Measurements from ENCODE around the gene EML6.
"Not testable (repeated sequence)": the region's sequence is repeated elsewhere in the genome, so short reads cannot be mapped to it uniquely, and the experiment has no call there.

Gene EML6

GRCh38 chr2:54808661-54809060, 85.2 kb downstream of the EML6 start:
- no peak for DNase-seq

- no peak for DNase-seq
Measured at GRCh38 chr2:54809819-54810218, 86.4 kb downstream of the EML6 start.

GRCh38 chr2:54810246-54810645, 86.8 kb downstream of the EML6 start:
- DNase-seq = no peak

GRCh38 chr2:54813584-54813983, 90.1 kb downstream of the EML6 start:
- no peak for DNase-seq

GRCh38 chr2:54814389-54815147, 91.1 kb downstream of the EML6 start:
- DNase-seq = peak; percentile 5

- no peak for DNase-seq
Measured at GRCh38 chr2:54815148-54815539, 91.7 kb downstream of the EML6 start.

- DNase-seq = no peak
Measured at GRCh38 chr2:54818226-54818625, 94.8 kb downstream of the EML6 start.

GRCh38 chr2:54820558-54820957, 97.1 kb downstream of the EML6 start:
- no peak for DNase-seq

GRCh38 chr2:54824567-54824966, 101.1 kb downstream of the EML6 start:
- no peak for DNase-seq

- DNase-seq = no peak
Measured at GRCh38 chr2:54830546-54830945, 107.1 kb downstream of the EML6 start.

- DNase-seq = no peak
Measured at GRCh38 chr2:54831480-54831879, 108.0 kb downstream of the EML6 start.

- DNase-seq = no peak
Measured at GRCh38 chr2:54834721-54835120, 111.3 kb downstream of the EML6 start.

GRCh38 chr2:54836477-54836876, 113.0 kb downstream of the EML6 start:
- no peak for DNase-seq

- DNase-seq = peak; percentile 64
Measured at GRCh38 chr2:54838585-54839035, 115.1 kb downstream of the EML6 start.

GRCh38 chr2:54839461-54840255, 116.2 kb downstream of the EML6 start:
- no peak for DNase-seq

GRCh38 chr2:54840559-54841468, 117.4 kb downstream of the EML6 start:
- DNase-seq = no peak

GRCh38 chr2:54841500-54841899, 118.0 kb downstream of the EML6 start:
- not testable (repeated sequence) for DNase-seq

- DNase-seq = no peak
Measured at GRCh38 chr2:54845094-54845493, 121.6 kb downstream of the EML6 start.

GRCh38 chr2:54845514-54845913, 122.1 kb downstream of the EML6 start:
- no peak for DNase-seq

GRCh38 chr2:54850171-54851122, 127.0 kb downstream of the EML6 start:
- no peak for DNase-seq

- DNase-seq = no peak
Measured at GRCh38 chr2:54853616-54854310, 130.3 kb downstream of the EML6 start.

All from NCI-H510A treated with DMSO at 0.1 percent for 48 hours (cell line).